Measurements from ENCODE around the gene RUFY4. TPM values are rescaled to one million over a fixed set of nuclear protein-coding genes. Genes with fewer than 3 reads are reported as not detected.

The RUFY4 gene
- total and polyA plus RNA-seq, 2 donors (not counting 3 experiments of a cell fraction or from before 2014, with no cell fraction given): not detected

DNA sequence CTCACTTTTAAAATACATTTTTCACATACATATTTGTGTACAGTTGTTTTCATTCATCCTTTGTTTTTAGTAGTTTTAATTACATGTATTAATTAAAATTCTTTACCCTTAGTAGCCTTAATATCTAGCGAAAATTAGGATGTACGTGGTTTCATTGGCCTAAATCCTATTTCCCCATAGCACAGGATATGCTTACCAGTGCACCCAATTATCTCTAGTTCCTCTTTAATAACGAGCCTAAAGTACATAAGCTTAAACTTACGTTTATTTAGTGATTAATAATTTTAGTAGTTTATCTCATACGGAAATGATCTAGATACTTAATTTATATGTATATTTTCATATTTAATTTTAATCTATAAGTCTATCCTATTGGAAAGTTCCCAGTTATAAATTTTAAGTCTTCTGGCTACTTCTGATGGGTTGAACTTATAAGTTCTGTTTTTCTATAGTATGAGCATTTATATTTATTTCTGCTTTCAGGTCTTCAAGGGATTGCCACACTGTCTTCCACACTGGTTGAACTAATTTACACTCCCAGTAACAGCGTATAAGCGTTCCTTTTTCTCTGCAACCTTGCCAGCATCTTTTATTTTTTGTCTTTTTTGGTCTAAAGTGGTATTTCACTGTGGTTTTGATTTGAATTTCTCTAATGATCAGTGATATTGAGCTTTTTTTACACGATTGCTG, 21.4 kb upstream of the RUFY4 start:
- Histone ChIP-seq H2AFZ (ENCODE audit: low read depth, low read length) (no peak overlapping the region), H3K27me3 (ENCODE audit: control insufficient read depth in 2 of 2, insufficient read depth in 2 of 2, low read length in 2 of 2) (peaks cover 4% of the 10 kb centered on the region in 2 experiments), H3K9me1 (replicated peaks; ENCODE audit: control insufficient read depth, extremely low read depth, insufficient read depth, low read length) (no peaks in the 10 kb centered on the region), H3K4me2 (ENCODE audit: insufficient read depth, low read length) (no peak overlapping the region), H3K9ac (replicated peaks; ENCODE audit: extremely low read depth, insufficient read depth, low read length) (no peak overlapping the region), H4K20me1 (replicated peaks; ENCODE audit: control insufficient read depth, extremely low read depth, insufficient read depth, low read length) (no peaks in the 10 kb centered on the region), H3K36me3 (ENCODE audit: control insufficient read depth in 2 of 2, extremely low read depth in 1 of 2, insufficient read depth in 2 of 2, low read length in 2 of 2) (no peaks in the 10 kb centered on the region), H3K4me3 (replicated peaks in 1 of 3; ENCODE audit: insufficient read depth in 1 of 3, low read depth in 1 of 3, low read length in 3 of 3) (no peak overlapping the region), H3K79me2 (ENCODE audit: control insufficient read depth, insufficient read depth, low read length) (no peaks in the 10 kb centered on the region), H3K9me3 (replicated peaks; ENCODE audit: control insufficient read depth, insufficient read depth, low read length) (no peaks in the 10 kb centered on the region), H3K27ac (ENCODE audit: insufficient read depth, low read depth, low read length) (no peak overlapping the region), H3K4me1 (ENCODE audit: control insufficient read depth, extremely low read depth, insufficient read depth, low read length) (no peaks in the 10 kb centered on the region)
- DNase-seq (ENCODE audit: low read depth, low spot score): no peak
- intact Hi-C loops (cut with micrococcal nuclease) (no loop called here), dilution Hi-C loops (cut with MboI; ENCODE audit: extremely low pct_ligation_motif_present, low sequenced_read_pairs) (no loop called here)
- BruUV-seq (replicated peaks): no TSS peak
- no peak for FAIRE-seq
- ChIA-PET CTCF (interaction anchor here (0.6 to 0.9 kb wide), 3 partner anchors 9 to 21 kb away, joined by 3 read pairs; partner anchors contain the start of gene RUFY4), POLR2A (no interaction called here)
- no peak for TF ChIP-seq MYC (IDR thresholded peaks at IDR 0.05; ENCODE audit: low read depth, low read length)
- TF ChIP-seq POLR2AphosphoS5 (IDR thresholded peaks at IDR 0.05; ENCODE audit: insufficient read depth, low read depth, low read length): no peak
- no peak for TF ChIP-seq EZH2 (IDR thresholded peaks at IDR 0.05; ENCODE audit: borderline replicate concordance, low read depth, low read length, severe bottlenecking)
- TF ChIP-seq, protein P1, sequence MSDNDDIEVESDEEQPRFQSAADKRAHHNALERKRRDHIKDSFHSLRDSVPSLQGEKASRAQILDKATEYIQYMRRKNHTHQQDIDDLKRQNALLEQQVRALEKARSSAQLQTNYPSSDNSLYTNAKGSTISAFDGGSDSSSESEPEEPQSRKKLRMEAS (IDR thresholded peaks at IDR 0.05; ENCODE audit: insufficient read depth, insufficient read length): no peak
- no peak for TF ChIP-seq GATA2 (IDR thresholded peaks at IDR 0.05; ENCODE audit: insufficient read depth, insufficient read length, low read depth, low read length)
- TF ChIP-seq POLR2A (IDR thresholded peaks at IDR 0.05; ENCODE audit: low read depth, low read length): no peak
- no peak for TF ChIP-seq CTCF (IDR thresholded peaks at IDR 0.05; ENCODE audit: extremely low read depth in 1 of 2, insufficient read depth in 1 of 2, low read depth in 1 of 2, low read length in 2 of 2)
- no peak for TF ChIP-seq FOS (IDR thresholded peaks at IDR 0.05; ENCODE audit: borderline replicate concordance, insufficient read depth, low read length)
- no peak for TF ChIP-seq JUN (IDR thresholded peaks at IDR 0.05; ENCODE audit: borderline replicate concordance, insufficient read depth, insufficient read length, low read depth)

All from endothelial cell of umbilical vein (primary cell).